WTC11 (cell line): ENCODE measurements around the gene NFATC3.

Experiments used
- ESRRA ChIP-seq: sonication (generic); formaldehyde crosslinking; IDR thresholded peaks from 2 replicates; pipeline ENCODE4 v1.8.1; 2022; ENCODE audit warnings: mild to moderate bottlenecking, missing genetic modification reagents, borderline replicate concordance
- FOXJ3 ChIP-seq: sonication (generic); formaldehyde crosslinking; IDR thresholded peaks from 2 replicates; pipeline ENCODE4 v1.9.0; 2021; ENCODE audit warnings: missing genetic modification reagents, mild to moderate bottlenecking, borderline replicate concordance
- JUN ChIP-seq: sonication (generic); formaldehyde crosslinking; IDR thresholded peaks from 2 replicates; pipeline ENCODE4 v1.8.0; 2023; ENCODE audit warnings: mild to moderate bottlenecking, missing genetic modification reagents
- NFYB ChIP-seq: sonication (generic); formaldehyde crosslinking; conservative IDR thresholded peaks from 2 replicates; pipeline ENCODE4 v1.8.0; 2022; ENCODE audit warnings: low read depth, missing genetic modification reagents
- TP53 ChIP-seq: sonication (generic); formaldehyde crosslinking; IDR thresholded peaks from 2 replicates; pipeline ENCODE4 v1.8.1; 2023; ENCODE audit warnings: mild to moderate bottlenecking, missing genetic modification reagents
- ZNF121 ChIP-seq: sonication (generic); formaldehyde crosslinking; IDR thresholded peaks from 2 replicates; pipeline ENCODE4 v1.8.0; 2023; ENCODE audit warnings: missing genetic modification reagents
- ZNF138 ChIP-seq: sonication (generic); formaldehyde crosslinking; conservative IDR thresholded peaks from 2 replicates; pipeline ENCODE4 v1.8.1; 2022; ENCODE audit warnings: mild to moderate bottlenecking, moderate library complexity, missing genetic modification reagents
- ZNF232 ChIP-seq: sonication (generic); formaldehyde crosslinking; IDR thresholded peaks from 2 replicates; pipeline ENCODE4 v1.8.0; 2022; ENCODE audit warnings: mild to moderate bottlenecking, missing genetic modification reagents
- TF ChIP-seq, protein P1 (sequence below): fragments of 200-600 bp; IDR thresholded peaks from 2 replicates; pipeline ENCODE4 v1.8.0; 2022; ENCODE audit warnings: antibody characterized with exemption
- TF ChIP-seq, protein P2 (sequence below): sonication (generic); formaldehyde crosslinking; IDR thresholded peaks from 2 replicates; pipeline ENCODE4 v1.8.1; 2023; ENCODE audit warnings: mild to moderate bottlenecking, missing genetic modification reagents, moderate library complexity

DNA sequence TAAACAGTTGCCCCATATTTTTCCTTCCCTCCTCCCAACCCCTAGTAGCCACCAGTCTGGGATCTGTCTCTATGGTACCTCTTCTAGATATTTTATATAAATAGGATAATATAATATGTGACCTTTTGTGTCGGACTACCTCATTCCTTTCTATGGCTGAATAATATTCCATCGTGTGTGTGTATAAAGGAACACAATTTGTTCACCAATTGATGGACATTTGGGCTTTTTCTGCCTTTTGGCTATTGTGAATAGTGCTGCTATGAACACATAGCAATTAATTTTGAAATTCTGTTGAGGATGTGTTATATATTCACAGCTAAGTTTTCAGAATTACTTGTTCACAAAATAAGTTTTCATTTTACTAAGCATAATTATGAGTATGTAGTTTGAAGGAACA is 2.5 kb downstream of the NFATC3 start:
- TF ChIP-seq ESRRA, result no peak
- no peak for TF ChIP-seq ZNF232 (CRISPR knock-in tag)
- TF ChIP-seq, protein P1, sequence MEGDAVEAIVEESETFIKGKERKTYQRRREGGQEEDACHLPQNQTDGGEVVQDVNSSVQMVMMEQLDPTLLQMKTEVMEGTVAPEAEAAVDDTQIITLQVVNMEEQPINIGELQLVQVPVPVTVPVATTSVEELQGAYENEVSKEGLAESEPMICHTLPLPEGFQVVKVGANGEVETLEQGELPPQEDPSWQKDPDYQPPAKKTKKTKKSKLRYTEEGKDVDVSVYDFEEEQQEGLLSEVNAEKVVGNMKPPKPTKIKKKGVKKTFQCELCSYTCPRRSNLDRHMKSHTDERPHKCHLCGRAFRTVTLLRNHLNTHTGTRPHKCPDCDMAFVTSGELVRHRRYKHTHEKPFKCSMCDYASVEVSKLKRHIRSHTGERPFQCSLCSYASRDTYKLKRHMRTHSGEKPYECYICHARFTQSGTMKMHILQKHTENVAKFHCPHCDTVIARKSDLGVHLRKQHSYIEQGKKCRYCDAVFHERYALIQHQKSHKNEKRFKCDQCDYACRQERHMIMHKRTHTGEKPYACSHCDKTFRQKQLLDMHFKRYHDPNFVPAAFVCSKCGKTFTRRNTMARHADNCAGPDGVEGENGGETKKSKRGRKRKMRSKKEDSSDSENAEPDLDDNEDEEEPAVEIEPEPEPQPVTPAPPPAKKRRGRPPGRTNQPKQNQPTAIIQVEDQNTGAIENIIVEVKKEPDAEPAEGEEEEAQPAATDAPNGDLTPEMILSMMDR, result no peak
- TF ChIP-seq JUN (CRISPR knock-in tag), result no peak
- no peak for TF ChIP-seq FOXJ3
- no peak for TF ChIP-seq NFYB (CRISPR knock-in tag)
- no peak for TF ChIP-seq ZNF121 (CRISPR knock-in tag)
- TF ChIP-seq, protein P2, sequence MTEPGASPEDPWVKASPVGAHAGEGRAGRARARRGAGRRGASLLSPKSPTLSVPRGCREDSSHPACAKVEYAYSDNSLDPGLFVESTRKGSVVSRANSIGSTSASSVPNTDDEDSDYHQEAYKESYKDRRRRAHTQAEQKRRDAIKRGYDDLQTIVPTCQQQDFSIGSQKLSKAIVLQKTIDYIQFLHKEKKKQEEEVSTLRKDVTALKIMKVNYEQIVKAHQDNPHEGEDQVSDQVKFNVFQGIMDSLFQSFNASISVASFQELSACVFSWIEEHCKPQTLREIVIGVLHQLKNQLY (CRISPR knock-in tag), result no peak
- TF ChIP-seq TP53 (CRISPR knock-in tag), result no peak
- no peak for TF ChIP-seq ZNF138 (CRISPR knock-in tag)
